Measurements from ENCODE around the gene RASSF7.

DNA sequence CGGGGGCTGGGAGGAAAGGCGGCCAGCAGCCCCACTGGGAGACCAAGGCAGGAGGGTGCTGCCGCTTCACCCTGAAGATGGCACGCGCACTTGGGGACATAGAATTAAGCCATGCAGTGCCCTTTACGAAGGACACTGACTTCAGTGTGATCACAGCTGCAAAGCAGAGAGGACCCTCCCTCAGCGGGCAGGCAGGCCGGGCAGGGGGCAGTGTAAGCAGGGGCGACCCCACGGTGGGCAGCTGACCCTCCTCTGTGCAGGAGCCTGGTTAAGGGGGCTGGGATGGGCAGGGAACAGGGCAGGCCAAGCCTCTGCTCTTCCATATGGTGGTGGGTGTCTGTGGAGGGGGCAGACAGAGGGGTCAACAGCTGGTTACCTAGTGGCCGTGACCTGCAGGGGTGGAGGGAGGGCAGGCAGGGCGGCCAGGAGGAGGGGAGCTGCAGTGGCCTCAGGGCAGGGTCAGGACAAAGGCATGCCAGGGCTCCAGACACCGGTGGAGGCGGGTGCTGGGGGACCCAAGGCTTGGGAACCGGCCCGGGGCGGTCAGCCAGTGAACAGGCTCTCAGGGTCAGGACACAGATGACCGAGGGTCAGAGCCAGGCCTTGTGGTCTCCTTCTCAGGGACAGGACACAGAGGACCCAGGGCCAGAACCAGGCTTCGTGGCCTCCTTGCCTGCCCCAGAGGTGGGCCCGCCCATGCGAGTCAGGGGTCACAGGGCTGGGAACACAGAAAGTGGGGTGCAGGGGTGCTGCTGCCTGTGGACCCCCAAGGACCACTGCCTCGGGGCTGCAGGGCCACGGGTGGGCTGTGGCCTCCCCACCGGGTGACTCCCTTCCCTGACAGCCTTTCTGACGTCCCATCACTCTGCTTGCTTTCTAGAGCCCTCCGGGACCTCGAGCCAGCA lies 7.4 kb upstream of the RASSF7 start:
- TF ChIP-seq EZH2 (IDR thresholded peaks at IDR 0.05; ENCODE audit: insufficient read depth, poor library complexity, severe bottlenecking) (no peak), EZH2phosphoT487 (IDR thresholded peaks at IDR 0.05; ENCODE audit: insufficient read depth, low read depth) (no peak)

All from GM23248 (cell line).